T-helper 9 cell (primary cell): ENCODE results near the gene EPHB3.

ENCODE experiments used
- DNase-seq: peaks from one replicate; pipeline ENCODE4 v3.0.0-alpha.2; 2020

EPHB3 gene

DNA sequence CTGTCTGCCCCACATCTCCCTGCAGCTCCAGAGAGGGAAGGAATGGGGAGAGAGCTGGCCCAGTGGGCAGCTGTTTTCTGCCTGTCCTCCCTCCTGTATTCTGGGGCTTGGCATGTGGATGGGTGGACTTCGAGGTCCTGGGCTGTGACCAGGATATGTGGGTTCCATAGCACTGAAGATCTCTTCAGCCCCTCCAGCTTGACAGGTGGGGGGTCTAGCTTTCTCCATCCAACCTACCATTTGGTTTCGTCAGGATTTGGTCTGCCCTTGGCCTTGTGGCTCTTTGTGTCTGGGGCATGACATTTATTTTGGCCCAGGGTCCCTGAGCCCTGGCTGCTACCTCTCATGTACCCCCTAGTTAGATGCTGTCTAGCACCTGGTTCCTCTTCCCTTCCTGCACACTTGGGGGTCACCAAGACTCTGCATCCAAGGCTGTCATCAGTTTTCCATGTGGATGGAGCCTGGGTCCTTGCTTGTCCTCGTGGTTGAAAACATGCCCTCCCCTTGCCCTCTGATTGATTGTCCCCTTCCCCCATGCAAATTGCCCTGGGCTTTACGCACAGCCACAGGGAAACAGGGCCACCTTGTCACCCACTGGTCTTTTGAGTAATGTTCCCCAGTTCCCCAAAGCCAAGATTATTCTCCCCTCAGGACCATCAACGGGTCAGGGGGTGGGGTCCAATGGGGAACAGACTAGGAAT is 3.2 kb downstream of the EPHB3 start:
- DNase-seq, result no peak

DNA sequence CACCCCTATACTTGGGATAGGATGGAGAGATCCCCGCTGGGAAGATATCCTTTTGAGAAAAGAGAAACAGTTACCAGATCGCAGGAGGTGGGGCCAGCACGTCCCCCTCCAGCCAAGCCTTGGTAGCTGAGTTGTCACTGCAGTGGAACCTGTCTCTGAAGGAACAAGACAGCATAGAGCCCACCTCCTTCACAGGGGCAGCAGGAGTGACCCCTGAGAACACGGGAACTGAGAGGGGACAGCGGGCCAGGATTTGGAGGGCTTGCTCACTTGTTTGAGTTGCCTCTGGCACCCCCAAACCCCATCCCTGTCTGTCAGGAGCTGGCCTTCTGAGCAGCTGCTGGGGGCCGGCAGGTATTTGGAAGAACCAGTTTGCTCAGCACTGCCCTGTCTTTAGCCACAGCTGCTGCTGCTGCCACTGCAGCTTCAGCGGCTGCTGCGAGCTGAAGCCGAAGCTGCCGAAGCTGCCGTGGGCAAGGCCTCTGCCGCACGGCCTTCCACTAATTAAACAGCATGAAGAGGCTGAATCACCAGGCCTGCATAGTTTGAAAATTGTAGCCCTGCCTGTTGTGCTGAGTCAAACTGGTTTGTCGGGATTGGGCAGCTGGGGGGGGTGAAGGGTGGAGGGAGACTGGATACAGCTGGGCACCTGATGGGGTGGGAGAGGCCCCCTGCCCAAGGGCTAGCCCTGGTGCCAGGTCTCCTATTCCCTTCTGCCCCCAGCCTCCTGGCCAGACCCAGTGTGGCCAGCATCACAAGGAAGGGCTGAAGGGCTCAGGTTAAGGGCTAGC is 4.0 kb downstream of the EPHB3 start:
- DNase-seq, result no peak

DNA sequence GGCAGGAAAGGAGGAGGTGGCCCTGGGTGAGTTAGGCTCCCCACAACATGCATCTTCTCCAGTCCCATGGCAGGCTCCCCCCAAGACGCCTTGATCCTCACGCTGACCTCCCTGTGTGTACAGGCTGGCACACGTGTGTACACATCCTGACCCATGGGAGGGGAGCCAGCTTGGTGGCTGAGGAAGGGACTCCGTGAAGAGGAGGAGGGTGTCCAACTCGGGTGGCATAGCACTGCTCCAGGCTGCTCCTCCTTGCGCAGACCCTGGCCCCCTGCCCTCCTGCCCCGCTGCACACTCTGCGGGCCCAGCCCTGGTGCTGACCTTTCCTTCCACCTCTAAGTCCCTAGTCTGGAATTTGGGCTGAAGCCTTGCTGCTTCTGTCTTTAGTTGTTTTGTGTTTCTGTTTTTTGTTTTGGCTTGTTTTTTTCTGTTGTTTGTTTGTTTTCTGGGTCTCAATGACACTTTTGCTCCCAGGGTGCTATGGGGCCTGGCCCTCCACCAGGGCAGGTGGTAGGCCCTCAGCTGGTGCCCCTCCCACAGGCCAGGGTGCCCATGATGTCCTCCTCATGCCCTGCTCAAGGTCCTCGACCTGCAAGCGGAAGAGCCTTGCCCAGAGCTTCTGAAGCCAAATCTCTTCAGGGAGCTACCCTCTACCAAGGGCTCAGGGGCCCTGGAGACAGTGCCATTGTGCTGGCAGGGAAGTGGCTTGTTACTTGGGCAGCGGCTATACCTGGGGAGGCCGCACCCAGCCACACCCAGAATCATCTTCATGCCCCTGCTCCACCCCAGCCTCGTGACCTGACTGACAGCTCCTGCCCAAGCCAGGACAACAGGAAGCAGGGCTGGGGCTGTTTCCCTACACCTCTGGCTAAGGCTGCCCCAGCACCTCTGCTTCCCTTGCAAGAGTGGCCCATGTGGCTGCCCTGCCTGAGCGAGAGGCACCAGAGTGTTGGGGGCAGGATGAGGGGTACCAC is 5.1 kb downstream of the EPHB3 start:
- no peak for DNase-seq

DNA sequence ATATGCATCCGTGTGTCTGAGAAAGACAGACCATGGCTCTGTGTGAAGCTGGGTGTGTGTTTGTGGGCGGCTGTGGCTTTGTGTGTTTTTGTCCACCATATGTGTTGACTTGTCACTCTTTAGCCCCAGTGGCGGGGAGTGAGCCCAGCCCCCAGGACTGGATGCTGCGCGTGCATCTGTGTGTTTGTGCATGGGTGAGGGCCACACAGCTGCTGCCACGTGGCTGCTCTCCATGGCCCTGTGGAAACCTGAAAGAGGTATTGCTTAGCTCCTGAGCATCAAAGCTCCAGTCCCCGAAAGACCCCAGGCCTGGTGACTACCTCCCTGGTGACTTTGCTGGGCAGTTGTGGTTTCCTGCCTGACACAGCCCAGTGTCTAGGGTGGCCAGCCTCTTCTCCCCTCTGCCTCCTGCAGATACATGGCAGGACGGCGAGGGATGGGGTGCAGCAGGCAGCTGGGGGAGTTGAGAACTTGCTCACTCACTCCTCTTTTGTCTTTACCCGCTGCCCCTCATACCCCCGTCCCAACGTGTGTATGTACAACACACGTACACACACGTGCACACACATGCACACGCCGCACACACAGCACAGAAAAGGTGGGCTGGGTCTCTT is 6.5 kb downstream of the EPHB3 start:
- no peak for DNase-seq

DNA sequence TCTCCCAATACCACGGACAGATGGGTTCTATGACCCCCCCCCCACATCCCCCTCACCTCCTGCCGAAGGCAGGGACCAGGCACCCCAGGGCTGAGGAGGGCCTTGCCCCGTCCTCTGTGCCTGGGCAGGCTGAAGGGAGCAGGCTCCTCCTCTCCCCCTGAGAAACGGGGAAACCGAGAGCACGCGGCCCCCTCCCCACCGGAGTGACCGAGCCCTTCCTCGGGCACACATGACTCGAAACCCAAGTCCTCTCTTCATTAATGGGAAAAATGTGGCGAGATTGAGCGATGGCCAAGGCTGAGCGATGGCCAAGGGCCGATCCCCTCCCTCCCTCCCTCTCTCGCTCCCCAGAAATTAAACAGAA is 7.0 kb downstream of the EPHB3 start:
- DNase-seq, result no peak

DNA sequence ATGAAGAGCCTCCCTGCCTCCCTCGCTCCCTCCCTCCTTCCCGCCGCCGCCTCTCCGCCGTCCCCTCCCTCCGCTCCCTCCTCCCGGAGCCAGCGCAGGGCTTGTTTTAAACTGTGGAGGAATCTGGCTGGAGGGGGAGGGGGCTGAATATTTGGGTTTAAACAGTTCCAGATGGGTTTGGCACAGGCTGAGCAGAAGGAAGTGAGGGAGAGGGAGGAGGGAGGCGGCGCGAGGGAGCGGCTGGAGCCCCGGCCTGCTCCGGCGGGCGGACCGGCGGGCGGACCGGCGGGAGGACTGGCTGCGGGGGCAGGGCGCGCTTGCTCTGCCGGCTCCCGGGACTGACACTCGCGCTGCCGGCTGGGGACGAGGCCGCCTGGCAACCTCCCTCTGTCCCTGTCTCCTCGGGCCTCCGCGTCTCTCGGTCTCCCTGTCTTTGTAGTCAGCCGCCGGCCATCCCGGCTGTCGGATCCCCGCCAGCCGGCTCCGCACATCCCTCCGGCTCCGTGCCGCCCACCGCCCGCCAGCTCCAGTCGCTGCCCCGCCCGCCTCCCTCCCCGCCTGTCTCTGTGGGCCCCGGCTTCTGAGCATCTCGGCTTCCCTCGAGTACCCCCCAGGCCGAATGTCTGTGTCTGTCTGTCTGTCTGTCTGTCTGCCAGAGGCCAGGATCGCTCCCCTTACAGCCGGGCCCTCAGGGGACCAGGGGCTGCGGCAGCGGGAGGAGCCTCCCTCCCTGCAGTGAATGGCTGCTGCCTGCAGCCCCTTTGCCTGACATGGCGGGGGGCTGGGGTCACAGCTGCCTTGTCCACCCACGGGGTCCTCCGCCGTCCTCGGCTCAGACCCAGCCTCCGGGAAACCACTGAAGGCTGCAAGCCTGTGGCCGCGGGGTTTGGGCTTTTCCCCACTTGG is 7.6 kb downstream of the EPHB3 start:
- DNase-seq, result no peak

DNA sequence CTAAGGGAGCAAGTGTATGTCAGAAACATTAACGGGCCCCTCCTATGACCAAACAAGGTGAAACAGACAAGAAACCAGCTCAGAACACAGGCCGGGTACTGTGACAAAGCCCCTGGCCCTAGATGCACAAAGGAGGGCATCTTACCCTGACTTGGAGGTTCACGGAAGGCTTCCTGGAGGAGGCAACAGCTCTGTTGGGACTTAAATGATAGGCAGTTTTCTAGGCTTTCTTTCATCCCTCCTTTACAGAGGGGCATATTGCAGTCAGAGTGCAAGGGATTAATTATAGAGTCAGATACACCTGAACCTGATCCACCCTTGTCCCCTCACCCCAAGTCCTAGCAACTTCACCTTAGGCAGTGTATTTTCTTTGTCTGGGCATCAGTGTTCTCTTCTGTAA is 8.4 kb downstream of the EPHB3 start:
- DNase-seq, result no peak

DNA sequence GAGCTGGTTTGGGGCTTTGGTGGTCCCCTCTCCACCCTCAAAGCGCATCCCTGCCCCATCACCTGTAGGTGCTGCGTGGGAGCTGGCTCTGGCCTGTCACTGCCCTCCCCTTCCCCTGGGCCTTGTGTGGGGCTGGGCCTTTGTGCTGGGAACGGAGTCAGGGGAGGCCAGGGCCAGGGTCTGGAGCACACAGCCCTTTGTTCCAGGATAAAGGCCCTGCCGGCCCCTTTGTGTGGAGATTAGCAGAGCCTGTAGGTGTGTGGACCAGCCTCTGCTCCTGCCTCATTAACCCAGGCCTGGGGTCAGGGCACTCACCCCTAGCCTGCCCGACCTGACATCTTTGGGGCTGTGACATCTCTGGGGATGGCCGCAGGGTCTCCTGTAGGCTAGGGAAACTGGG is 8.9 kb downstream of the EPHB3 start:
- no peak for DNase-seq

DNA sequence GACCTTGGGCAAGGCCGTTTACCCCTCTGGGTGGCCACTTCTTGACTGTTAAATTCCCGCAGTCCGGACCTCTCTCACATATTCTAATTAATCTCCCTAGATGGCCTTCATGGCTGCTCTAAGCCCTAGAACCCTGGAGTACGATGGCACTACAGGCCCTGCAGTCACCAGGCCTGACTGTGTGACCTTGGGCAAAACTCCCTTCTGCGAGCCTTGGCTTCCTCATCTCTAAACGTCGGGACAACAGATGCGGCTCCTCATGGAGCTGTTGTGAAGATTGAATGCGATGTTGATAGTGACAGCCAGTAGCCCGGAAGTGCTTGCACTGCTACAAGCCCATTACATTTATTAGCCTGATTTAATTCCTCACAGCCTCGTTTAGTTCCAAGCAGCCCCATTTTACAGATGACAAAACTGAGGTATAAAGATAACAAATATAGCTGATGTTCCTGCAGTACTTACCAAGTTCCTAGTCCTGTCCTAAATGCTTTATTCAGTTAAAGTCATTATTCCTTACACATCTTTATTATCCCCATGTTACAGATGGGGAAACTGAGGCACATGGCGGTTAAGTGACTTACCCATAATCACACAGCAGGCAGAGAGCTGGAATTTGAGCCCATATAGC is 10.3 kb downstream of the EPHB3 start:
- DNase-seq, result no peak

DNA sequence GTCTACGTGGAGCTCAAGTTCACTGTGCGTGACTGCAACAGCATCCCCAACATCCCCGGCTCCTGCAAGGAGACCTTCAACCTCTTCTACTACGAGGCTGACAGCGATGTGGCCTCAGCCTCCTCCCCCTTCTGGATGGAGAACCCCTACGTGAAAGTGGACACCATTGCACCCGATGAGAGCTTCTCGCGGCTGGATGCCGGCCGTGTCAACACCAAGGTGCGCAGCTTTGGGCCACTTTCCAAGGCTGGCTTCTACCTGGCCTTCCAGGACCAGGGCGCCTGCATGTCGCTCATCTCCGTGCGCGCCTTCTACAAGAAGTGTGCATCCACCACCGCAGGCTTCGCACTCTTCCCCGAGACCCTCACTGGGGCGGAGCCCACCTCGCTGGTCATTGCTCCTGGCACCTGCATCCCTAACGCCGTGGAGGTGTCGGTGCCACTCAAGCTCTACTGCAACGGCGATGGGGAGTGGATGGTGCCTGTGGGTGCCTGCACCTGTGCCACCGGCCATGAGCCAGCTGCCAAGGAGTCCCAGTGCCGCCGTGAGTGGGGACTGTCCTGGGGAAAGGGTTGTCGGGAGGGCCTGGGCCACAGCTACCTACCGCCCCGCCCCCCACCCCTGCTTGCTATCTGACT is 11.2 kb downstream of the EPHB3 start:
- no peak for DNase-seq

DNA sequence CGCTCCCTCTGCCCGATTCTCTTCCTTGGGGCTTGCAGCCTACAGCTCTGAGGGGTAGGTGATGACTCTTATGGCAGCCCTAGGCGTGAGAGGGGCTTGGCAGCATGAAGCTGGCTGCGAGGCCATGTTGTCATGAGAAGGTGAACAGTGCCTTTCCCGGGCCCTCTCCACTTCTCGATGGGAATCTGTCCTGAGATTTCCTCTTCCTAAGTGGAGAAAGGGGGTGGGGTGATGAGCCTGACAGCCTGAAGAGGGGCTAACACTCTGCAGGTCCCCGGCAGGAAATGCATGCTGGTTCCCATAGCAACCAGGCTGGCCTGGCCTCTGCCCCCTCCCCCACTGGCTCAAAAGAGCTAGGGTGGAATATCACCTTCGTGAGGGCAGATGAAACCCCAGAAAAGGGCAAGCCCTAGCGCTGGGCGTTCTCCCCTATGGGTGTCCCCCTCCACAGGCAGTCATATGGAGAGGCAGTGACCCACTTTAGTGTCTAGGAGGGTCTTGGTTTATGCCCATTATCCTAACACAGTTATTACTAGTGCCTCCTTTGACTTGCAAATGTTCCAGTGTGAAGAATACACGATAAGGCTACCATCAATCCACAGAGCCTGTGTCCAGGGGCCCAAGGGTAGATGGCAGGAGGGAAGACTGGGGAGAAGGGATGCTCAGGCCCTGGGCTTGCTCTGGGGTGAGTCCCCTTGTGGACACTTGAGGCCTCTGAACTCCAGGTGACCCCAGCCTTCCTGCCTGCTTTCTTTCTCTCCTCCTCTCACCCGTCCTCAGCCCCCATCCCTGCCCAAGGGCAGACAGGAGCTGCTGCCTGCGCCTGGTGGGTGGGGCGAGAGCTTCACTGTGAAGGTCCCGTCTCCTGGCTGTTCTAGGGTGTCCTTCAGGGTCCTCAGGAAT is 13.2 kb downstream of the EPHB3 start:
- no peak for DNase-seq

DNA sequence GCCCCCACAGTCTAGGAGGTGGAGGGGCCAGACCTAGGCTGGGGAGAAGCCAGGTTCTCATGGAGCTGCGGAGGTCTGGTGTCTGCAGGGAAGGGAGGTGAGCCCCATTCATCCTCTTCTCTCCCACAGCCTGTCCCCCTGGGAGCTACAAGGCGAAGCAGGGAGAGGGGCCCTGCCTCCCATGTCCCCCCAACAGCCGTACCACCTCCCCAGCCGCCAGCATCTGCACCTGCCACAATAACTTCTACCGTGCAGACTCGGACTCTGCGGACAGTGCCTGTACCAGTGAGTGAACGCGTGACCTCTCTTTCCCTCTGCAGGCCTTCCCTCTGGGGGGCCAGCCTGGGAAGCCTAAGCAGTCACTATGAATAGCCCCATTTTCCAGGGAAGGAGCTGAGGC is 14.1 kb downstream of the EPHB3 start:
- DNase-seq, result no peak

DNA sequence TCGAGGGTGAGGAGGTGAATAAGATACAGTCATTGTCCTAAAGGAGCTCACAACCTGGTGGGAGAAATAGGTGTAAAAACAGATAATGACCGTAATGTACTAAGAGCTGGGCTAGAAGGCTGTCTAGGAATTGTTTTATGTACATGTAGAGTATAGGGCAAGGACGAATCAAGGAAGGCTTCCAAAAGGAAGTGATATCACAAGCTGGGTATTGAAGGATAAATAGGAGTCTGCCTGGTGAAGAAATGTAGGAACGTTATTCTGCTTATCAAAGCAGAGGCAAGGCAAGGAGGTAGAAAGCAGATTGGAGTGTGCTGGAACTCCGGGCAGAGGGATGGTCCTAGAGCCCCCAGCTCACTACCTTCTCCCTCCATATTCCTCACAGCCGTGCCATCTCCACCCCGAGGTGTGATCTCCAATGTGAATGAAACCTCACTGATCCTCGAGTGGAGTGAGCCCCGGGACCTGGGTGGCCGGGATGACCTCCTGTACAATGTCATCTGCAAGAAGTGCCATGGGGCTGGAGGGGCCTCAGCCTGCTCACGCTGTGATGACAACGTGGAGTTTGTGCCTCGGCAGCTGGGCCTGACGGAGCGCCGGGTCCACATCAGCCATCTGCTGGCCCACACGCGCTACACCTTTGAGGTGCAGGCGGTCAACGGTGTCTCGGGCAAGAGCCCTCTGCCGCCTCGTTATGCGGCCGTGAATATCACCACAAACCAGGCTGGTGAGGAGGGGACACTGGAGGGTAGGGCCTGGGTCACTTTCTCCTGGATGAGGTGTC is 15.1 kb downstream of the EPHB3 start:
- no peak for DNase-seq

DNA sequence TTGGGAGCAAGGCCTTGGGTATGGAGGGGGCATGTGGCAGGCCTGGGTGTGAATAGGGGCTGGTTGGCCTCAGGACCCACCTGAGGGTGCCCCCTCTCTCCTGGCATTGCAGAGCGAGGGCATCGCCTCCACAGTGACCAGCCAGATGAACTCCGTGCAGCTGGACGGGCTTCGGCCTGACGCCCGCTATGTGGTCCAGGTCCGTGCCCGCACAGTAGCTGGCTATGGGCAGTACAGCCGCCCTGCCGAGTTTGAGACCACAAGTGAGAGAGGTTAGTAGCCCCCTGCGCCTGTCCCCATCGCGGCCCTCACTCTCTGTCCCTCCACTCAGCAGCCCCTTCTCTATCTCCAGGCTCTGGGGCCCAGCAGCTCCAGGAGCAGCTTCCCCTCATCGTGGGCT is 16.0 kb downstream of the EPHB3 start:
- no peak for DNase-seq

DNA sequence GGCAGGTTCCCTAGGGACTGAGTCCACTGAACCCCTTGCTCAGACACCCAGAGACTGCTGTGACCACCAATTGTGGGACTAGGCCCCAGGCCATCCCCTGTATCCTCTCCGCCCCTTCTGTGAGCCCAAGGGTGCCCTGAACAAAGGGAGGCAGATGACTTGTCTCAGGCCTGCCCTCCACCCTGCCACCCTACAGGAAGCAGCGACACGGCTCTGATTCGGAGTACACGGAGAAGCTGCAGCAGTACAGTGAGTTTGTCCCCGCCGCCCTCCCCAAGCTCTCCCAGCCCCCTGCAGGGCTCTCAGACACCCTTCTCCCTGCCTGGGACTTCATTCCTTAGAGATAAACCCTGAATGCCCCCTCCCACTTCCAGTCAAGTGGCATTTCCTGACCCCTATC is 16.6 kb downstream of the EPHB3 start:
- DNase-seq, result no peak

DNA sequence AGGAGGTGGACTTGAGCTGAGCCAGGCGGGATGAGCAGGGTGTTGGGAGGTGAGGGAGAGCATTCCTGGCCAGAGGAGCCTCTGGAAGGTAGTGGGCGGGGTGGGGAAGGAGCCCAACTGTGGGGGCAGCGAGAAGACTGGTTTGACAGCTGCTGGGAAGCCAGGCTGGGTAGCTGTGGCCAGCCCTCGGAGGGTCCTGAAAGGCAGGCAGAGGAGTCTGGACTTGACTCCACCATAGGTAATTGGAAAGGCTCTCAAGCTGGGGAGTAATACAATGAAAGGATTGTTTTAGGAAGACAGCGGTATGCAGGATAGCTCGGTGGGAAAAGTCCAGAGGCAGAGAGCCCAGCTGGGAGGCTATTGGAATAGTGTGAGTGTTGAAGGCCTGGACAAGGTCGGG is 17.2 kb downstream of the EPHB3 start:
- no peak for DNase-seq

DNA sequence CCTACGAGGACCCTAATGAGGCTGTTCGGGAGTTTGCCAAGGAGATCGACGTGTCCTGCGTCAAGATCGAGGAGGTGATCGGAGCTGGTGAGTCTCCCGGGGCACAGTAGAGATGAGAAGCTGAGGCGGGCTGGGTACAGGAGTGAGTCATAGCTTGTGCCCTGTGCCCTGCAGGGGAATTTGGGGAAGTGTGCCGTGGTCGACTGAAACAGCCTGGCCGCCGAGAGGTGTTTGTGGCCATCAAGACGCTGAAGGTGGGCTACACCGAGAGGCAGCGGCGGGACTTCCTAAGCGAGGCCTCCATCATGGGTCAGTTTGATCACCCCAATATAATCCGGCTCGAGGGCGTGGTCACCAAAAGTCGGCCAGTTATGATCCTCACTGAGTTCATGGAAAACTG is 17.9 kb downstream of the EPHB3 start:
- DNase-seq, result no peak

DNA sequence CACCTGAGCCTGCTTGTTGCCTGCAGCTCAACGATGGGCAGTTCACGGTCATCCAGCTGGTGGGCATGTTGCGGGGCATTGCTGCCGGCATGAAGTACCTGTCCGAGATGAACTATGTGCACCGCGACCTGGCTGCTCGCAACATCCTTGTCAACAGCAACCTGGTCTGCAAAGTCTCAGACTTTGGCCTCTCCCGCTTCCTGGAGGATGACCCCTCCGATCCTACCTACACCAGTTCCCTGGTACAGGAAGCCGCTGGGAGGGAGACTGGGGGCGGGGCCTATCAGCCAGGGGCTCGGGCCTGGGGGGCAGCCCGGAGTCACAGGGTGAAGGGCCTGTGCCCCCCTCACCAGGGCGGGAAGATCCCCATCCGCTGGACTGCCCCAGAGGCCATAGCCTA is 18.8 kb downstream of the EPHB3 start:
- DNase-seq, result no peak

DNA sequence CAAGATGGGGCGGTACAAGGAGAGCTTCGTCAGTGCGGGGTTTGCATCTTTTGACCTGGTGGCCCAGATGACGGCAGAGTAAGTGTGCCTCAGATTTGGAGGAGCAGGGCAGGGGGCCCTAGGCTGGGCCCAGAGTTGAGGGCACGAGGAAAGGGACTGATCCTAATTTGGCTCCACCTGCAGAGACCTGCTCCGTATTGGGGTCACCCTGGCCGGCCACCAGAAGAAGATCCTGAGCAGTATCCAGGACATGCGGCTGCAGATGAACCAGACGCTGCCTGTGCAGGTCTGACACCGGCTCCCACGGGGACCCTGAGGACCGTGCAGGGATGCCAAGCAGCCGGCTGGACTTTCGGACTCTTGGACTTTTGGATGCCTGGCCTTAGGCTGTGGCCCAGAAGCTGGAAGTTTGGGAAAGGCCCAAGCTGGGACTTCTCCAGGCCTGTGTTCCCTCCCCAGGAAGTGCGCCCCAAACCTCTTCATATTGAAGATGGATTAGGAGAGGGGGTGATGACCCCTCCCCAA is 19.8 kb downstream of the EPHB3 start:
- no peak for DNase-seq
